ENCODE measurements around the gene CAVIN2.

Gene CAVIN2

GRCh38 chr2:191838526-191838925 is 8.4 kb downstream of the CAVIN2 start:
- DNase-seq: no peak

GRCh38 chr2:191836853-191837769 is 9.8 kb downstream of the CAVIN2 start:
- DNase-seq: no peak

GRCh38 chr2:191836471-191836852 is 10.4 kb downstream of the CAVIN2 start:
- no peak for DNase-seq

- peak; percentile 58 for DNase-seq
Measured at GRCh38 chr2:191835539-191836350, 11.1 kb downstream of the CAVIN2 start.

- DNase-seq: no peak
Measured at GRCh38 chr2:191835100-191835499, 11.8 kb downstream of the CAVIN2 start.

- no peak for DNase-seq
Measured at GRCh38 chr2:191833356-191833755, 13.5 kb downstream of the CAVIN2 start.

GRCh38 chr2:191832668-191833067 is 14.2 kb downstream of the CAVIN2 start:
- DNase-seq: no peak

GRCh38 chr2:191831410-191831994 is 15.4 kb downstream of the CAVIN2 start:
- DNase-seq: no peak

- DNase-seq: no peak
Measured at GRCh38 chr2:191824398-191824797, 22.5 kb downstream of the CAVIN2 start.

- no peak for DNase-seq
Measured at GRCh38 chr2:191821078-191821477, 25.8 kb downstream of the CAVIN2 start.

- no peak for DNase-seq
Measured at GRCh38 chr2:191818725-191819350, 28.1 kb downstream of the CAVIN2 start.

- no peak for DNase-seq
Measured at GRCh38 chr2:191818133-191818532, 28.8 kb downstream of the CAVIN2 start.

- no peak for DNase-seq
Measured at GRCh38 chr2:191815010-191815409, 31.9 kb downstream of the CAVIN2 start.

GRCh38 chr2:191813943-191814342 is 32.9 kb downstream of the CAVIN2 start:
- DNase-seq: no peak

- peak; percentile 69 for DNase-seq
Measured at GRCh38 chr2:191811807-191812602, 34.9 kb downstream of the CAVIN2 start.

- peak; percentile 14 for DNase-seq
Measured at GRCh38 chr2:191806396-191806795, 40.5 kb downstream of the CAVIN2 start.

- DNase-seq: no peak
Measured at GRCh38 chr2:191804766-191805165, 42.1 kb downstream of the CAVIN2 start.

GRCh38 chr2:191803007-191803406 is 43.9 kb downstream of the CAVIN2 start:
- no peak for DNase-seq

- no peak for DNase-seq
Measured at GRCh38 chr2:191802180-191802579, 44.7 kb downstream of the CAVIN2 start.

- DNase-seq: peak; percentile 13
Measured at GRCh38 chr2:191800874-191801273, 46.0 kb downstream of the CAVIN2 start.

GRCh38 chr2:191799526-191799925 is 47.4 kb downstream of the CAVIN2 start:
- no peak for DNase-seq
